Stimulated activated CD8-positive, alpha-beta memory T cell treated with anti-CD3 and anti-CD28 coated beads, Interleukin-7, amount 100 ng/mL, for 48 hours (primary cell): ENCODE data around the gene PPP2R3B.
"Not testable (repeated sequence)": the region's sequence is repeated elsewhere in the genome, so short reads cannot be mapped to it uniquely, and the experiment has no call there.

ENCODE experiments used
- DNase-seq, 2 donors: peaks; one replicate each; pipeline ENCODE4 v3.0.0-alpha.2; 2020; ENCODE audit warnings: low read depth in 1 of 2; ENCODE audit errors: extremely low read depth in 1 of 2

Gene PPP2R3B

GRCh38 chrX:324664-325063 lies 62.0 kb downstream of the PPP2R3B start:
- DNase-seq: not testable (repeated sequence)

GRCh38 chrX:323721-324628 lies 62.7 kb downstream of the PPP2R3B start:
- peak in 1 of 2 donors; percentile 16 for DNase-seq

GRCh38 chrX:320126-320783 lies 66.5 kb downstream of the PPP2R3B start:
- DNase-seq: no peak

- no peak for DNase-seq
Measured at GRCh38 chrX:319579-320125, 67.1 kb downstream of the PPP2R3B start.

GRCh38 chrX:318739-319578 lies 67.7 kb downstream of the PPP2R3B start, which contains the start of gene GTPBP6:
GTPBP6 (minus strand) TSS chrX:318796; CDS start chrX:318787, 9 bp downstream.
- peak; percentile 97 to 98 for DNase-seq

- peak; percentile 94 to 99 for DNase-seq
Measured at GRCh38 chrX:318068-318738, 68.5 kb downstream of the PPP2R3B start.

- DNase-seq: no peak
Measured at GRCh38 chrX:317424-318067, 69.2 kb downstream of the PPP2R3B start.

GRCh38 chrX:316351-317325 lies 70.1 kb downstream of the PPP2R3B start:
- DNase-seq: no peak

GRCh38 chrX:314781-315595 lies 71.7 kb downstream of the PPP2R3B start:
- no peak for DNase-seq

- no peak for DNase-seq
Measured at GRCh38 chrX:314049-314448, 72.7 kb downstream of the PPP2R3B start.

GRCh38 chrX:313546-313945 lies 73.2 kb downstream of the PPP2R3B start:
- DNase-seq: no peak

GRCh38 chrX:312621-313331 lies 73.9 kb downstream of the PPP2R3B start:
- no peak for DNase-seq

GRCh38 chrX:311156-312129 lies 75.3 kb downstream of the PPP2R3B start:
- DNase-seq: no peak

GRCh38 chrX:310621-311155 lies 76.0 kb downstream of the PPP2R3B start:
- DNase-seq: no peak

- no peak for DNase-seq
Measured at GRCh38 chrX:308821-309520, 77.7 kb downstream of the PPP2R3B start.
